HCT116 (cell line): Measurements from ENCODE around the gene TRIM29. TPM values are rescaled to one million over a fixed set of nuclear protein-coding genes. Genes with fewer than 3 reads are reported as not detected.

Experiments used
- ATAC-seq: fragments of 200-7000 bp; cut with Tn5 transposase; 2 replicates; pipeline ENCODE4 v1.9.1; 2020; ENCODE audit warnings: mild to moderate bottlenecking, moderate library complexity
- BruUV-seq: library from RNA; stranded (reverse); fragments of 400-500 nt; replicated peaks from 2 replicates; lab custom pipeline; 2021; lab: Mats Ljungman, UMichigan
- CTCF ChIA-PET: fragments of 300-600 bp; sonication (Branson Sonifier 250); formaldehyde crosslinking; loops from one replicate; lab custom pipeline; 2021; ENCODE audit warnings: antibody characterized with exemption; lab: Charles Lee
- POLR2A ChIA-PET: fragments of 300-600, 350-600 bp; sonication (Branson Sonifier 250); formaldehyde crosslinking; loops from one replicate; lab custom pipeline; 2021; ENCODE audit warnings: antibody characterized with exemption; lab: Charles Lee
- RAD21 ChIA-PET, 2 experiments: fragments of 300-600 bp; sonication (Branson Sonifier 250); formaldehyde crosslinking; loops; one replicate each; lab custom pipeline; 2023; ENCODE audit warnings: low total read pairs in 2 of 2; ENCODE audit not compliant: uncharacterized antibody in 2 of 2, unreplicated experiment in 2 of 2, low non-redundant PET in 1 of 2; lab: Charles Lee
- DNase-seq: peaks from one replicate; pipeline ENCODE4 v3.0.0-alpha.2; 2010; ENCODE audit warnings: low read depth, low spot score
- H2AFZ ChIP-seq: fragments of 200-600 bp; shearing (Covaris generic), sonication (generic); 2 replicates; pipeline ENCODE4 v1.6.1; 2017; ENCODE audit warnings: low read depth, mixed run types, mixed read lengths, antibody characterized with exemption, low read length; ENCODE audit not compliant: poor library complexity, severe bottlenecking
- H3K27ac ChIP-seq: 2 replicates; pipeline ENCODE4 v1.5.1; 2012; ENCODE audit warnings: low read depth, low read length
- H3K27me3 ChIP-seq: fragments of 200-600 bp; sonication (generic); 2 replicates; pipeline ENCODE4 v1.6.1; 2016; ENCODE audit warnings: mixed run types, low read length, mixed read lengths; ENCODE audit not compliant: insufficient read depth
- H3K36me3 ChIP-seq, 2 experiments: fragments of 200-500 bp in 1 of 2; fragments of 200-600 bp in 1 of 2; sonication (Bioruptor generic) in 1 of 2; sonication (generic) in 1 of 2; 2 replicates each; pipeline versions ENCODE4 v1.5.1 to v1.6.1; 2014 to 2016; ENCODE audit warnings: low read length in 2 of 2, inconsistent platforms in 1 of 2, mixed read lengths in 1 of 2, mixed run types in 1 of 2; ENCODE audit not compliant: insufficient read depth in 2 of 2, control insufficient read depth in 1 of 2
- H3K4me1 ChIP-seq, 2 experiments: fragments of 200-600 bp in 1 of 2; sonication (generic) in 1 of 2; 2 replicates each; pipeline versions ENCODE4 v1.5.1 to v1.6.1; 2012 to 2017; ENCODE audit warnings: low read length in 2 of 2, inconsistent platforms in 1 of 2, mild to moderate bottlenecking in 1 of 2, mixed read lengths in 1 of 2, mixed run types in 1 of 2, moderate library complexity in 1 of 2; ENCODE audit not compliant: insufficient read depth in 2 of 2, control insufficient read depth in 1 of 2
- H3K4me2 ChIP-seq: fragments of 200-600 bp; sonication (generic); 2 replicates; pipeline ENCODE4 v1.6.1; 2017; ENCODE audit warnings: mixed run types, low read length, mixed read lengths
- H3K4me3 ChIP-seq, 2 experiments: fragments of 200-600 bp in 1 of 2; sonication (generic) in 1 of 2; replicated peaks in 1 of 2; 2 replicates each; pipeline ENCODE4 v1.5.1; 2011 to 2016; ENCODE audit warnings: low read length in 2 of 2, control low read depth in 1 of 2, low read depth in 1 of 2, mild to moderate bottlenecking in 1 of 2, mixed read lengths in 1 of 2, mixed run types in 1 of 2
- H3K79me2 ChIP-seq: fragments of 200-600 bp; sonication (generic); 2 replicates; pipeline ENCODE4 v1.6.1; 2017; ENCODE audit warnings: mild to moderate bottlenecking, mixed run types, low read length, moderate library complexity, mixed read lengths; ENCODE audit not compliant: insufficient read depth
- H3K9ac ChIP-seq: fragments of 200-600 bp; sonication (generic); 2 replicates; pipeline ENCODE4 v1.6.1; 2016; ENCODE audit warnings: low read length, mixed read lengths
- H3K9me2 ChIP-seq: fragments of 200-600 bp; sonication (generic), shearing (Covaris generic); 2 replicates; pipeline ENCODE4 v1.6.1; 2017; ENCODE audit warnings: mixed run types, mild to moderate bottlenecking, moderate library complexity; ENCODE audit not compliant: insufficient read depth
- H3K9me3 ChIP-seq, 2 experiments: fragments of 200-500 bp in 1 of 2; fragments of 200-600 bp in 1 of 2; sonication (Bioruptor generic) in 1 of 2; sonication (generic) in 1 of 2; 2 replicates each; pipeline ENCODE4 v1.6.1; 2014 to 2017; ENCODE audit warnings: low read length in 2 of 2, mixed read lengths in 2 of 2, inconsistent platforms in 1 of 2, low read depth in 1 of 2, mild to moderate bottlenecking in 1 of 2, mixed run types in 1 of 2, moderate library complexity in 1 of 2; ENCODE audit not compliant: control insufficient read depth in 1 of 2, insufficient read depth in 1 of 2
- H4K20me1 ChIP-seq: fragments of 200-600 bp; sonication (generic), shearing (Covaris generic); 2 replicates; pipeline ENCODE4 v1.6.1; 2017; ENCODE audit warnings: mixed run types, mild to moderate bottlenecking, moderate library complexity; ENCODE audit not compliant: insufficient read depth
- CBX3 ChIP-seq: IDR thresholded peaks from 2 replicates; pipeline ENCODE4 v1.6.1; 2012; ENCODE audit warnings: low read depth
- CEBPB ChIP-seq: IDR thresholded peaks from 2 replicates; pipeline ENCODE4 v1.6.1; 2012; ENCODE audit warnings: low read depth
- CTCF ChIP-seq, 3 experiments: fragments of 200-600 bp in 1 of 3; sonication (generic) in 1 of 3; IDR thresholded peaks in 2 of 3; conservative IDR thresholded peaks in 1 of 3; 2 replicates each; pipeline ENCODE4 v1.5.1; 2012 to 2017; ENCODE audit warnings: low read depth in 2 of 3, low read length in 2 of 3, antibody characterized with exemption in 1 of 3, borderline replicate concordance in 1 of 3, control low read depth in 1 of 3, mild to moderate bottlenecking in 1 of 3, mixed read lengths in 1 of 3, mixed run types in 1 of 3, moderate library complexity in 1 of 3; ENCODE audit not compliant: insufficient read depth in 1 of 3
- EZH2 ChIP-seq: fragments of 200-600 bp; sonication (generic); IDR thresholded peaks from 2 replicates; pipeline ENCODE4 v1.6.1; 2017; ENCODE audit warnings: antibody characterized with exemption, mixed run types
- EZH2phosphoT487 ChIP-seq: fragments of 200-600 bp; IDR thresholded peaks from 2 replicates; pipeline ENCODE4 v1.6.1; 2018; ENCODE audit warnings: antibody characterized with exemption, borderline replicate concordance
- FOSL1 ChIP-seq: IDR thresholded peaks from 2 replicates; pipeline ENCODE4 v1.6.1; 2012; ENCODE audit warnings: low read depth
- JUND ChIP-seq: IDR thresholded peaks from 2 replicates; pipeline ENCODE4 v1.6.1; 2012
- MAX ChIP-seq: IDR thresholded peaks from 2 replicates; pipeline ENCODE4 v1.6.1; 2012
- POLR2A ChIP-seq: IDR thresholded peaks from 2 replicates; pipeline ENCODE4 v1.7.0; 2011; ENCODE audit warnings: borderline replicate concordance; ENCODE audit not compliant: insufficient read depth, insufficient read length; ENCODE audit errors: extremely low read depth
- POLR2AphosphoS5 ChIP-seq: IDR thresholded peaks from 2 replicates; pipeline ENCODE4 v1.6.1; 2011; ENCODE audit warnings: mild to moderate bottlenecking, low read depth, low read length, moderate library complexity
- RAD21 ChIP-seq: IDR thresholded peaks from 2 replicates; pipeline ENCODE4 v1.6.1; 2012; ENCODE audit warnings: low read depth, mild to moderate bottlenecking
- REST ChIP-seq: IDR thresholded peaks from 2 replicates; pipeline ENCODE4 v1.6.1; 2012; ENCODE audit warnings: low read depth
- SP1 ChIP-seq: IDR thresholded peaks from 2 replicates; pipeline ENCODE4 v1.6.1; 2012; ENCODE audit warnings: low read depth
- TCF7L2 ChIP-seq: IDR thresholded peaks from 2 replicates; pipeline ENCODE4 v1.7.0; 2011; ENCODE audit warnings: borderline replicate concordance, inconsistent platforms; ENCODE audit not compliant: insufficient read depth, insufficient read length; ENCODE audit errors: extremely low read depth
- YY1 ChIP-seq: IDR thresholded peaks from 2 replicates; pipeline ENCODE4 v1.6.1; 2011; ENCODE audit warnings: low read length, low read depth, moderate library complexity, mild to moderate bottlenecking; ENCODE audit not compliant: insufficient replicate concordance; ENCODE audit errors: extremely low read depth
- ZBTB33 ChIP-seq: IDR thresholded peaks from 2 replicates; pipeline ENCODE4 v1.6.1; 2011; ENCODE audit warnings: mild to moderate bottlenecking, low read length, moderate library complexity; ENCODE audit not compliant: insufficient replicate concordance; ENCODE audit errors: extremely low read depth
- ZFX ChIP-seq: fragments of 450-650 bp; IDR thresholded peaks from 2 replicates; pipeline ENCODE4 v1.6.1; 2017
- ZNF274 ChIP-seq: fragments of 200-500 bp; sonication (Bioruptor generic); IDR thresholded peaks from 2 replicates; pipeline ENCODE4 v1.6.1; 2014; ENCODE audit warnings: mild to moderate bottlenecking, low read depth, low read length, inconsistent platforms
- intact Hi-C: fragments of 100-400 bp; cut with micrococcal nuclease; formaldehyde crosslinking; loops from 2 replicates; pipeline ENCODE4 v1.10.0; 2022
- total RNA-seq: library from RNA; stranded (reverse); gene quantifications from one replicate; pipeline ENCODE4 v1.2.1, GENCODE V29; 2021; ENCODE audit not compliant: unreplicated experiment

TRIM29 gene
- total RNA-seq, 1 experiment from 2014 or later = 0.54 TPM

GRCh38 chr11:120066738-120067437 lies 71.0 kb downstream of the TRIM29 start:
- Histone ChIP-seq H3K9ac (no peak overlapping the region), H4K20me1 (no peaks in the 10 kb centered on the region), H3K4me2 (no peak overlapping the region), H3K4me1 (no peaks in the 10 kb centered on the region), H3K27me3 (peaks cover 15% of the 10 kb centered on the region; the same call in 1 of the 2 replicates), H3K9me2 (no peaks in the 10 kb centered on the region), H3K9me3 (no peaks in the 10 kb centered on the region), H3K4me3 (no peak overlapping the region), H3K36me3 (no peaks in the 10 kb centered on the region), H2AFZ (no peak overlapping the region), H3K79me2 (no peaks in the 10 kb centered on the region)
- no TSS peak for BruUV-seq
- no peak for ATAC-seq
- DNase-seq = no peak
- CTCF ChIA-PET = no interaction called here
- POLR2A ChIA-PET = no interaction called here
- intact Hi-C loops = no loop called here
- RAD21 ChIA-PET = no interaction called here
- TF ChIP-seq MAX (no peak), POLR2A (no peak), TCF7L2 (no peak), YY1 (no peak), REST (no peak), SP1 (no peak), CBX3 (no peak), ZFX (no peak), JUND (no peak), ZBTB33 (no peak), RAD21 (no peak), CTCF (IDR thresholded peaks at IDR 0.05 in 2 of 3, conservative IDR thresholded peaks at IDR 0.05 in 1 of 3; ENCODE audit: borderline replicate concordance in 1 of 3, insufficient read depth in 1 of 3, low read depth in 2 of 3, low read length in 2 of 3) (no peak), EZH2phosphoT487 (no peak), FOSL1 (no peak), POLR2AphosphoS5 (no peak), EZH2 (no peak), CEBPB (no peak), ZNF274 (no peak)
- TF ChIP-seq, all 23 proteins: peak for 0
- no peak overlapping the region for H3K27ac ChIP-seq
